Astrocyte (in vitro differentiated cells and primary cell): ENCODE results near the gene GRAMD1B. TPM values are rescaled to one million over a fixed set of nuclear protein-coding genes. Genes with fewer than 3 reads are reported as not detected.

ENCODE experiments used
- DNase-seq: peaks from one replicate; pipeline ENCODE4 v3.0.0-alpha.2; 2010; ENCODE audit warnings: low read depth
- FAIRE-seq: peaks from 2 replicates; lab custom pipeline; 2011; peaks lifted over from hg19 to GRCh38; lab: Jason Lieb, UNC
- H2AFZ ChIP-seq: 2 replicates; pipeline ENCODE4 v1.6.0; 2012; ENCODE audit warnings: low read depth, low read length, inconsistent platforms
- H3K27ac ChIP-seq: 2 replicates; pipeline ENCODE4 v1.5.1; 2011; ENCODE audit warnings: low read depth, low read length, inconsistent platforms
- H3K27me3 ChIP-seq: 2 replicates; pipeline ENCODE4 v1.6.0; 2011; ENCODE audit warnings: low read length, inconsistent platforms; ENCODE audit not compliant: insufficient read depth
- H3K36me3 ChIP-seq: 2 replicates; pipeline ENCODE4 v1.5.1; 2011; ENCODE audit warnings: low read length, inconsistent platforms; ENCODE audit not compliant: insufficient read depth
- H3K4me1 ChIP-seq: 2 replicates; pipeline ENCODE4 v1.5.1; 2011; ENCODE audit warnings: low read length, inconsistent platforms; ENCODE audit not compliant: insufficient read depth
- H3K4me2 ChIP-seq: 2 replicates; pipeline ENCODE4 v1.6.0; 2012; ENCODE audit warnings: low read length, inconsistent platforms
- H3K4me3 ChIP-seq: 2 replicates; pipeline ENCODE4 v1.5.1; 2011; ENCODE audit warnings: low read depth, mild to moderate bottlenecking, low read length, inconsistent platforms; ENCODE audit not compliant: insufficient read depth
- H3K79me2 ChIP-seq: 2 replicates; pipeline ENCODE4 v1.6.0; 2012; ENCODE audit warnings: mild to moderate bottlenecking, low read length, inconsistent platforms; ENCODE audit not compliant: insufficient read depth
- H3K9ac ChIP-seq: 2 replicates; pipeline ENCODE4 v1.6.0; 2012; ENCODE audit warnings: mild to moderate bottlenecking, low read length, inconsistent platforms
- H3K9me3 ChIP-seq: 2 replicates; pipeline ENCODE4 v1.5.1; 2012; ENCODE audit warnings: low read depth, mild to moderate bottlenecking, low read length, inconsistent platforms; ENCODE audit not compliant: insufficient read depth
- H4K20me1 ChIP-seq: 2 replicates; pipeline ENCODE4 v1.6.0; 2012; ENCODE audit warnings: low read length, inconsistent platforms; ENCODE audit not compliant: insufficient read depth
- H3K27ac Mint-ChIP-seq: one replicate; pipeline ENCODE4 v1.8.0; 2021; ENCODE audit warnings: mild to moderate bottlenecking, mixed read lengths; ENCODE audit not compliant: unreplicated experiment
- H3K27me3 Mint-ChIP-seq: one replicate; pipeline ENCODE4 v1.8.0; 2021; ENCODE audit warnings: low read depth, mixed read lengths; ENCODE audit not compliant: unreplicated experiment
- H3K36me3 Mint-ChIP-seq: one replicate; pipeline ENCODE4 v1.8.0; 2021; ENCODE audit warnings: low read depth, mixed read lengths; ENCODE audit not compliant: unreplicated experiment
- H3K4me1 Mint-ChIP-seq: one replicate; pipeline ENCODE4 v1.8.0; 2021; ENCODE audit warnings: low read depth, mixed read lengths; ENCODE audit not compliant: unreplicated experiment
- H3K4me3 Mint-ChIP-seq: one replicate; pipeline ENCODE4 v1.8.0; 2021; ENCODE audit warnings: mild to moderate bottlenecking, moderate library complexity, mixed read lengths; ENCODE audit not compliant: unreplicated experiment
- H3K9me3 Mint-ChIP-seq: one replicate; pipeline ENCODE4 v1.8.0; 2021; ENCODE audit warnings: mild to moderate bottlenecking, mixed read lengths; ENCODE audit not compliant: unreplicated experiment
- EZH2 ChIP-seq: IDR thresholded peaks from 2 replicates; pipeline ENCODE4 v1.6.1; 2012; ENCODE audit warnings: mild to moderate bottlenecking, low read length, inconsistent platforms; ENCODE audit not compliant: insufficient read depth
- total RNA-seq: library from RNA; stranded (reverse); gene quantifications from 2 replicates; pipeline ENCODE4 v1.2.1, GENCODE V29; 2021
- TF ChIP-seq, protein P1 (sequence below): IDR thresholded peaks from 2 replicates; pipeline ENCODE4 v1.5.1; 2011; ENCODE audit warnings: low read depth, mild to moderate bottlenecking, inconsistent platforms, low read length, moderate library complexity; ENCODE audit not compliant: insufficient read depth

The GRAMD1B gene
- total RNA-seq, 1 donor from 2014 or later, result 6.5 TPM

- FAIRE-seq (no peak), DNase-seq (no peak)
- Histone ChIP-seq H3K4me3 (no peak overlapping the region), H4K20me1 (no peaks in the 10 kb centered on the region), H3K36me3 (no peaks in the 10 kb centered on the region), H3K27ac (no peak overlapping the region), H3K27me3 (no peaks in the 10 kb centered on the region), H3K9me3 (no peaks in the 10 kb centered on the region), H3K4me1 (peaks cover 12% of the 10 kb centered on the region), H3K4me2 (no peak overlapping the region), H2AFZ (no peak overlapping the region), H3K79me2 (no peaks in the 10 kb centered on the region), H3K9ac (no peak overlapping the region)
- Mint-ChIP-seq H3K27me3 (peaks cover 14% of the 10 kb centered on the region), H3K4me1 (peaks cover 13% of the 10 kb centered on the region), H3K27ac (no peak overlapping the region), H3K4me3 (no peak overlapping the region), H3K36me3 (no peaks in the 10 kb centered on the region), H3K9me3 (no peaks in the 10 kb centered on the region)
- TF ChIP-seq EZH2, result no peak
- TF ChIP-seq, protein P1, sequence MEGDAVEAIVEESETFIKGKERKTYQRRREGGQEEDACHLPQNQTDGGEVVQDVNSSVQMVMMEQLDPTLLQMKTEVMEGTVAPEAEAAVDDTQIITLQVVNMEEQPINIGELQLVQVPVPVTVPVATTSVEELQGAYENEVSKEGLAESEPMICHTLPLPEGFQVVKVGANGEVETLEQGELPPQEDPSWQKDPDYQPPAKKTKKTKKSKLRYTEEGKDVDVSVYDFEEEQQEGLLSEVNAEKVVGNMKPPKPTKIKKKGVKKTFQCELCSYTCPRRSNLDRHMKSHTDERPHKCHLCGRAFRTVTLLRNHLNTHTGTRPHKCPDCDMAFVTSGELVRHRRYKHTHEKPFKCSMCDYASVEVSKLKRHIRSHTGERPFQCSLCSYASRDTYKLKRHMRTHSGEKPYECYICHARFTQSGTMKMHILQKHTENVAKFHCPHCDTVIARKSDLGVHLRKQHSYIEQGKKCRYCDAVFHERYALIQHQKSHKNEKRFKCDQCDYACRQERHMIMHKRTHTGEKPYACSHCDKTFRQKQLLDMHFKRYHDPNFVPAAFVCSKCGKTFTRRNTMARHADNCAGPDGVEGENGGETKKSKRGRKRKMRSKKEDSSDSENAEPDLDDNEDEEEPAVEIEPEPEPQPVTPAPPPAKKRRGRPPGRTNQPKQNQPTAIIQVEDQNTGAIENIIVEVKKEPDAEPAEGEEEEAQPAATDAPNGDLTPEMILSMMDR, result no peak
Measured at GRCh38 chr11:123586568-123586967, 156.5 kb downstream of the GRAMD1B start.

- H3K27me3 ChIP-seq, result no peaks in the 10 kb centered on the region
- H3K4me3 Mint-ChIP-seq, result no peak overlapping the region
- no peak overlapping the region for H3K27ac ChIP-seq
- FAIRE-seq (no peak), DNase-seq (no peak)
- H2AFZ ChIP-seq, result no peak overlapping the region
- H3K36me3 ChIP-seq, result no peaks in the 10 kb centered on the region
- no peaks in the 10 kb centered on the region for H3K36me3 Mint-ChIP-seq
- no peaks in the 10 kb centered on the region for H3K9me3 ChIP-seq
- no peak overlapping the region for H3K9ac ChIP-seq
- peaks cover 13% of the 10 kb centered on the region for H3K4me1 Mint-ChIP-seq
- no peaks in the 10 kb centered on the region for H4K20me1 ChIP-seq
- peaks cover 10% of the 10 kb centered on the region for H3K27me3 Mint-ChIP-seq
- H3K27ac Mint-ChIP-seq, result no peak overlapping the region
- H3K4me3 ChIP-seq, result no peak overlapping the region
- H3K9me3 Mint-ChIP-seq, result no peaks in the 10 kb centered on the region
- H3K4me2 ChIP-seq, result no peak overlapping the region
- H3K4me1 ChIP-seq, result peaks cover 12% of the 10 kb centered on the region
- TF ChIP-seq EZH2, result no peak
- TF ChIP-seq, protein P1, result no peak
- no peaks in the 10 kb centered on the region for H3K79me2 ChIP-seq
Measured at GRCh38 chr11:123587044-123587443, 157.0 kb downstream of the GRAMD1B start.

DNA sequence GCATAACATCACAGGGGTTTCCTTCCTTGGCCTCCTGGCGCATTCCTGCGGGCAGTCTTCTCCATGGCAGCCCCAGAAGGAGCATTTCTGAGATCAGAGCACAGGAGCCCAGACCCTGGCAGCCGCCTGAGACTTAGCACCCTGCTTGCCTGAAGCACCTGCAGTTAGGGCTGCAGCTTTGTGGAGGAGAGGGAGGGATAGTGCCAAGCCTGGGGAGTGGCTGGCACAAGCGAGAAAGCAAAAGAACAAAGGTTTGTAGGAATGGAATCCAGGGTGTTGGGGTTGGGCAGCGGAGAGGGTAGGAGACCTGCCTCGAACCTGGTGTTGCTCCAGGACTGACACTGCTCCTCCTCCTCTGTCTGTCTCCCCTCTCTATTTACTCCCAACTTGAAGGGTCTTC is 157.5 kb downstream of the GRAMD1B start:
- Mint-ChIP-seq H3K4me3 (no peak overlapping the region), H3K27ac (no peak overlapping the region), H3K27me3 (peaks cover 10% of the 10 kb centered on the region), H3K9me3 (no peaks in the 10 kb centered on the region), H3K36me3 (no peaks in the 10 kb centered on the region), H3K4me1 (peaks cover 13% of the 10 kb centered on the region)
- Histone ChIP-seq H3K4me2 (no peak overlapping the region), H3K9me3 (no peaks in the 10 kb centered on the region), H3K4me3 (no peak overlapping the region), H3K4me1 (peaks cover 12% of the 10 kb centered on the region), H3K9ac (no peak overlapping the region), H3K79me2 (no peaks in the 10 kb centered on the region), H3K36me3 (no peaks in the 10 kb centered on the region), H3K27ac (no peak overlapping the region), H4K20me1 (no peaks in the 10 kb centered on the region), H2AFZ (no peak overlapping the region), H3K27me3 (no peaks in the 10 kb centered on the region)
- no peak for TF ChIP-seq EZH2
- TF ChIP-seq, protein P1, result no peak
- FAIRE-seq, result no peak
- no peak for DNase-seq
